GM18870 (cell line): Measurements from ENCODE around the gene PKN3.

ENCODE experiments used
- ATAC-seq: cut with Tn5 transposase; IDR thresholded peaks from one replicate; pipeline ENCODE4 v1.9.1; 2021; ENCODE audit warnings: moderate library complexity; ENCODE audit not compliant: unreplicated experiment

Gene PKN3

GRCh38 chr9:128715436-128715750 is 13.1 kb downstream of the PKN3 start:
- ATAC-seq: no peak

- ATAC-seq: no peak
These were observed 14.4 kb downstream of the PKN3 start for GRCh38 chr9:128716581-128717254.

DNA sequence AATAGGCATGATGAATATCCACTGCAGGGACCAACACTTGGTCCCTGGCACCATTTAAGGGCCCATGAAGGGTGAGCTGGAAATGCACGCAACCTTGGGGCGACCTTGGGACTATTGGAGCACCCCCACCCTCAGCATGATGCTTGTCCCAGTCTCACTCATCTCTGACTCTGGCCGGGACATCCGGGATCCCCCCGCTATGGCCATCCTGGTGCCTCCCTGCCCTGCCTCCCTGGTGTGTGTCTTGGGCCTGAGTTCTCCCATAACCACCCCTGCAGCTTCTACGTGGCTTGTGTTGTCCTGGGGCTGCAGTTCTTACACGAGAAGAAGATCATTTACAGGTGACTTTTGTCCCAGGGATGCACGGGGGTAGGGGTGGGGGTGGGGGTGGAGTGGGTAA is 15.7 kb downstream of the PKN3 start:
- no peak for ATAC-seq

- no peak for ATAC-seq
These were observed 16.2 kb downstream of the PKN3 start for GRCh38 chr9:128718475-128718874.

- ATAC-seq: no peak
These were observed 17.8 kb downstream of the PKN3 start for GRCh38 chr9:128719919-128720605.

- ATAC-seq: no peak
These were observed 18.7 kb downstream of the PKN3 start for GRCh38 chr9:128720841-128721486.

DNA sequence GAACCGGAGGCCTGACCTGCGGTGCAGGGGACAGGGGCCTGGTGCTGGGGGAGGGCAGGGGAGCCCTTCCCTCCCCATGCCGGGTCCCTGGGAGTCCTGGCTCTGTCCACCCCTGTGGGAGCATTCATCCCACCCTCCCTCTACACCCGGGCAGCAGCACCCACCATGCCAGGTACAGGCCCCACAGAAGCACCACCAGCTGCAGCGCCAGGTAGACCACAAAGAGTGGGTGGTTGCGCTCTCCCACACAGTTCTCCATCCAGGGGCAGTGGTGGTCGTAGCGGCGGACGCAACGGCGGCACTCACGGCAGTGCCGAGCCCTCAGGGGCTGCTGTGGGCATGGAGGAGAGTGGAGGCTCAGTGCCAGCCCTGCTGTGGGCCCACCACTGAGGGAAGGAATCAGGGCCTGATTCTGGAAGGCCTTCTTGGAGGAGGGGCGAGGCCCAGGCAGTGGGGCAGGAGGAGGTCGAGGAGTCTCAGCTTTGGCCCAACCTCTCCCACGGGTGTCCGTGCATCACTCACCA is 19.2 kb downstream of the PKN3 start:
- no peak for ATAC-seq

DNA sequence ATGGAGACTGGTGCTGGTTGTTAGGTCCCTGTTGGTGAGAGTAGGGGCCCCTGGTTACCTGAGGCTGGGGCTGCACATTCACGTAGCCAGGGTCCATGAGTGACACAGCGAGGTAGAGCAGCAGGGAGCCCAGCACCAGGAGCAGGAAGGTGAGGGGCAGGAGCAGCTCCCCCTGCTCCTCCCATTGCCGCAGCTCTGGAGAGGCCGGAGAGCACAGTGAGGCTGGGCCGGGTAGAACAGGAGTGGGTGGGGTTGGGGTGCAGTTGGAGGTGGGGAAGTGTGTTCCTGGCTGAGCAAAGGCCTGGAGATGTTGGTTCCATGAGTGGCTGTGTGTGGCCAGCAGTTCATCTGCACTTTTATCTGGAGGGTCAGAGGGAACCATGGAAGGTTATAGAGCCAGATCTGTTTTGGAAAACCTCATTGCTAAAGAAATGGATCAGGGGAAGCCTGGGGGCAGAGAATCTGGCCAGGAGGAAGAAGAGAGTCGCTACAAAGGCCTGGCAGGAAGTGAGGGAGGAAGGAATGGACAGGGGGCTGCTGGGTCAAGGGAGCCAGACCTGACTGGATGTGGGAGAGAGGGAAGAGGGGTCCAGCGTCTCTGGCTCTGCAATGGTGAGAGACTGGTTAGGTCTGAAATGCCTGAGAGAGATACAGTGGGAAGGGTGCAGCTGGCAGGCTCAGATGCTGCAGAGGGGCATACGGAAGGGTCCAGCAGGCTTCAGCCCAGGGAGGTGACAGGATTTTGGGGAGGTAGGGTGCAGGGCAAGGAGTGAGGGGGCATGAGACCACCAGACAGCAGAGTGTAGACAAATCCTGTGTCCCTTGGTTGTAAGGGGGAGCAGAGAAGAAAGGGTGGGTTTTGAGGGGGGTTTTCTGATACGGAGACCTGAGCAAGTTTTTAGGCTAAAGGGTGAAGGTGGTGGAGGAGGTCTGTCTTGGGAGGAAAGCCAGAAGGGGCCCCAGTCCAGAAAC is 20.4 kb downstream of the PKN3 start:
- ATAC-seq: no peak

- no peak for ATAC-seq
These were observed 21.1 kb downstream of the PKN3 start for GRCh38 chr9:128723352-128723865.

- ATAC-seq: peak; percentile 78
These were observed 21.8 kb downstream of the PKN3 start, which contains the start of gene ZDHHC12 for GRCh38 chr9:128723866-128724743. Gene ZDHHC12, minus strand, starts transcription at chr9:128724127. Its CDS starts 34 bp downstream, at chr9:128724093.

DNA sequence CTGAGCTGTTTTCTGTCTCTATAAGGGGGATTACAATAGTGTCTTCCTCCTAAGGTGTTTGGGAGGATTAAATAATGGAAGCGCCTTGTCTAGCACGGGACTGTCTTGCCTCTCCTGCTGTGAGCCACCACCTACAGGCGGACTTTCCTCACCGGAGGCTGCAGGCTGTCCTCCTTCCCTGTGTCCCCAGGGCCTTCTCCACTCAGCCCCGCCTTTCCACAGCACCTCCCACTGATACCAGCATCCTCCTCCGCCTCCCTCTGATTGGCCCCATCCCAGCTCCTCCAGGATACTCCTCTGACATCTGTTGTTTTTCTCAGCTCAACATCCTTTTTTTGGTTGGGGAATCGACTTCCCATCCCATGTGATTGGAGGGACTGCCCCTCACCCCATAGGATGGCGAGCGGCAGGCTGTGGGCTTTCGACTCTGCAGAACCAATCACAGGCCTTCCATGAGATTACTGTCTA is 22.5 kb downstream of the PKN3 start:
- peak; percentile 5 for ATAC-seq

DNA sequence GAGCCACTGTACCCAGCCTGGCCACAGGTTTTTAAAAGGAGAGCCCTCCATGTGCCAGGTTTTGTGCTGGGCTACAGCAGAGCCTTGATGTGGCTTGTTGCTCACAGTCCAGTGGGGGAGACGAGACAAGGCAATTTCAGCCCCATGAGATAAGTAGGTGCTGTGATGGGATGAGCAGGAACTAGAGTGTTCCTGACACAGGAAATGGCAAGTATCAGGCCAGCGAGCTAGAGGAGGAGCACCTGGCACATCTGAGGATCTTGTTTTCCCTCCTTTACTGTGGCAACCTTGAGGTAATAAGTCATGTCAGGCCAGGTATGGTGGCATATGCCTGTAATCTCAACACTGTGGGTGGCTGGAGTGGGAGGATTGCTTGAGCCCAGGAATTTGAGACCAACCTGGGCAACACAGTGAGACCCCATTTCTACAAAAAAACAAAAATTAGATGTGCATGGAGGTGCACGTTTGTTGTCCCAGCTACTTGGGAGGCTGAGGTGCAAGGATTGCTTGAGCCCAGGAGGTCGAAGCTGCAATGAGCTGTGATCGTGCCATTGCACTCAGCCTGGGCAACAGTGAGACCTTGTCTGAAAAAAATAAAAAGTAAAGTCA is 25.4 kb downstream of the PKN3 start:
- ATAC-seq: no peak

- no peak for ATAC-seq
These were observed 26.0 kb downstream of the PKN3 start for GRCh38 chr9:128728298-128728697.

GRCh38 chr9:128729302-128729701 is 27.0 kb downstream of the PKN3 start:
- no peak for ATAC-seq

DNA sequence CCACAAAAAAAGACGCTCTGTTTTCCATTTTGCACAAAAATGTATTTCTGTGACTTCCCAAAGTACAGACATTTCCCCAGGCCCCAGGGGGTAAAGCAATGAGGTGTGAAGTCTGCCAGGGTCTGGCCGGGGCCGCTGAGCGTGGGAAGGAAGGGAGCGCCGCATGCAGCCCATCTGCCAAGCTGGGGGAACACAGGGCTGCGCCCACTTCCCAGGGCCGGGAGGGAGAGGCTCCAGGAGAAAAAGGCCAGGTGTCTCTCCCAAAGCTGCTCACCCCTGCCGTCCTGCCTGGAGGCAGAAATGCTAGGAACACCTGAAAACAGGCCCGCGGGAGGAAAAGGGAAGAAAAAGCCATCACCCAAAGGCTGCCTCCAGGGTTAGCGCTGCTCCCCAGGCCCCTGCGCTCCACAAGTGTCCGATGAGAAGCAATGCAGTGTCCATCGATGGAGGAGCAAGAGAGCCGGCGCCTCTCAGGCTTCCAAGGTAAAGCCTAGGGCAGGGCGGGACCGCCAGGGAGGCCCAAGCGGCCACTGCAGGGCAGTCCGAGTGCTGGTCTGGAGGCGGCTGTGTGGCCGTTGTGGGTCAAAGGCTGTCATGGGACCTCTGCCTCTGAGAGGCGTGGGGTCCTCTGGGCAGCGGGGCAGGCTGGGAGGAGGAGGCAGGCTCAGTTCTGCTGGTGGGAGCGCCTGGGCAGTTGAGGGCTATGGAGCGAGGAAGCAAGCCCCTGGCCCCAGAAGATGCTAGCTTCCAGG is 27.6 kb downstream of the PKN3 start:
- ATAC-seq: no peak

GRCh38 chr9:128731093-128731492 is 28.8 kb downstream of the PKN3 start:
- ATAC-seq: no peak

DNA sequence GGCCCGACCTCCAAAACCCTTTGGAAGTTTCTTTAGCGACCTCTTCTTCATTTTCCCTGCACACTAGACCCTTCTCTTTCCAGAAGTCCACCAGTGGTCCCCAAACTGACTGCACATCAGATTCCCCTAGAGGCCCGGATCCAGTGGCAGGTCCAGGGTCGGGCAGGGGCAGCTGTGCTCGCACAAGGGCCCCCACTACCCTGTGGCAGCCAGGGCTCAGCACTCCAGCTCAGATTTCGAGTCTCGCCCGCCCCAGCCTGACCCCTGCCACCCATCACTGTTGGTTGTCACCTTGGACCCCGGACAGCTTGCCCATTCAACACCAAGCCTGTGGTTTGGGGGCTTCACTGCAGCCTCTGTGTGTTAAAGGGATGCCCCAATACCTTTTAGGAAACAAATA is 29.4 kb downstream of the PKN3 start:
- no peak for ATAC-seq

GRCh38 chr9:128732576-128732975 is 30.3 kb downstream of the PKN3 start:
- no peak for ATAC-seq
